Measurements from ENCODE around the gene ATL1. TPM values are rescaled to one million over a fixed set of nuclear protein-coding genes. Genes with fewer than 3 reads are reported as not detected.

ATL1 gene
- total and polyA plus RNA-seq, 2 of the 8 experiments (the other 6 are each of a cell fraction or from before 2014, with no cell fraction given): 4.0 to 5.9 TPM

- no peak overlapping the region for H3K4me2 ChIP-seq (ENCODE audit: insufficient read depth in 1 of 2, low read depth in 2 of 2, low read length in 2 of 2)
- no peak overlapping the region for H3K4ac ChIP-seq (replicated peaks; ENCODE audit: insufficient read length, low read depth, low read length)
- CTCF ChIA-PET (ENCODE audit: partially characterized antibody): interaction anchor here (1.5 to 1.6 kb wide), 2 partner anchors 162 to 245 kb away, joined by 3 to 5 read pairs; no protein-coding TSS in a partner anchor
These were observed 55.1 kb downstream of the ATL1 start for GRCh38 chr14:50615056-50615455.

More at GRCh38 chr14:50615056-50615455, 55.1 kb downstream of the ATL1 start:
- TF ChIP-seq CEBPB (IDR thresholded peaks at IDR 0.05; ENCODE audit: low read depth, low read length): no peak
- TF ChIP-seq POLR2AphosphoS5 (IDR thresholded peaks at IDR 0.05; ENCODE audit: low read depth, low read length): no peak
- TF ChIP-seq, protein P1, sequence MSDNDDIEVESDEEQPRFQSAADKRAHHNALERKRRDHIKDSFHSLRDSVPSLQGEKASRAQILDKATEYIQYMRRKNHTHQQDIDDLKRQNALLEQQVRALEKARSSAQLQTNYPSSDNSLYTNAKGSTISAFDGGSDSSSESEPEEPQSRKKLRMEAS (IDR thresholded peaks at IDR 0.05): no peak
- TF ChIP-seq CBX8 (IDR thresholded peaks at IDR 0.05; ENCODE audit: borderline replicate concordance, low read depth, low read length): no peak
- TF ChIP-seq PHF8 (conservative IDR thresholded peaks at IDR 0.05; ENCODE audit: low read depth, low read length): no peak
- no peak for TF ChIP-seq RXRA (IDR thresholded peaks at IDR 0.05; ENCODE audit: insufficient read depth, low read depth, low read length)
- no peak for TF ChIP-seq JUN (IDR thresholded peaks at IDR 0.05; ENCODE audit: low read depth, low read length)
- no peak for TF ChIP-seq SIX5 (IDR thresholded peaks at IDR 0.05; ENCODE audit: low read depth, low read length)
- no peak for TF ChIP-seq KDM1A (IDR thresholded peaks at IDR 0.05; ENCODE audit: borderline replicate concordance, low read length)
- TF ChIP-seq SP2 (IDR thresholded peaks at IDR 0.05; ENCODE audit: low read length): no peak
- TF ChIP-seq POLR2A (IDR thresholded peaks at IDR 0.05; ENCODE audit: control extremely low read depth in 1 of 2, low read depth in 2 of 2, low read length in 2 of 2): no peak
- no peak for TF ChIP-seq TCF12 (IDR thresholded peaks at IDR 0.05; ENCODE audit: low read depth, low read length)
- TF ChIP-seq EP300 (IDR thresholded peaks at IDR 0.05; ENCODE audit: borderline replicate concordance in 1 of 2, low read depth in 2 of 2, low read length in 2 of 2): no peak
- no peak for TF ChIP-seq SIRT6 (IDR thresholded peaks at IDR 0.05; ENCODE audit: low read length)
- no peak for TF ChIP-seq TAF7 (optimal IDR thresholded peaks at IDR 0.05; ENCODE audit: borderline replicate concordance, low read depth, low read length)
- H3K18ac ChIP-seq (ENCODE audit: extremely low read depth, low read length): no peak overlapping the region
- H2BK12ac ChIP-seq (ENCODE audit: low read depth, low read length): no peak overlapping the region
- no peak overlapping the region for H2AFZ ChIP-seq (ENCODE audit: low read length)
- no peak overlapping the region; a peak in 1 of 7 replicates for H3K9ac ChIP-seq (replicated peaks in 1 of 4; ENCODE audit: extremely low read depth in 1 of 4, low read depth in 3 of 4, low read length in 3 of 4)
- WGBS, 2 experiments (ENCODE audit: extremely low coverage in 1 of 2, insufficient coverage in 1 of 2, insufficient read length in 1 of 2, insufficient replicate concordance in 2 of 2, low coverage in 1 of 2, low lambda C conversion rate in 2 of 2, missing lambda C conversion rate in 1 of 2): 65% methylated on average over 4 of the region's 4 CpGs; no CpG with 5 or more reads in 1 of the 2 experiments
- FAIRE-seq (no peak), DNase-seq (ENCODE audit: low read depth in 1 of 2, low spot score in 2 of 2) (no peak)
- no peak overlapping the region for H2BK20ac ChIP-seq (ENCODE audit: low read length)
- no peak overlapping the region for H3K14ac ChIP-seq (ENCODE audit: insufficient read length)
- H2BK15ac ChIP-seq (ENCODE audit: low read length): no peak overlapping the region
- no peaks in the 10 kb centered on the region for H3K36me3 ChIP-seq (ENCODE audit: control insufficient read depth in 2 of 4, insufficient read depth in 4 of 4, low read length in 3 of 4)
- H2BK120ac ChIP-seq (replicated peaks; ENCODE audit: low read depth, low read length): no peak overlapping the region
- H4K20me1 ChIP-seq (replicated peaks in 1 of 2; ENCODE audit: control insufficient read depth in 1 of 2, insufficient read depth in 2 of 2, low read length in 2 of 2): no peaks in the 10 kb centered on the region
- no peaks in the 10 kb centered on the region for H3K79me2 ChIP-seq (ENCODE audit: control insufficient read depth in 1 of 2, insufficient read depth in 2 of 2, low read length in 2 of 2)
- H4K5ac ChIP-seq (ENCODE audit: insufficient read length, low read depth, low read length): no peak overlapping the region
- H4K91ac ChIP-seq (replicated peaks; ENCODE audit: insufficient read length, low read length): no peak overlapping the region
- H2BK5ac ChIP-seq (ENCODE audit: low read depth, low read length): no peak overlapping the region
- H4K8ac ChIP-seq (ENCODE audit: extremely low read depth, insufficient read depth, low read length): no peak overlapping the region
- no peaks in the 10 kb centered on the region for H3K9me3 ChIP-seq (ENCODE audit: insufficient read depth in 2 of 2, low read depth in 1 of 2, low read length in 1 of 2)
- no peak overlapping the region for H3K27ac ChIP-seq (ENCODE audit: low read depth, low read length)
- H3K79me1 ChIP-seq (ENCODE audit: low read depth, low read length): no peaks in the 10 kb centered on the region
- no peaks in the 10 kb centered on the region for H3K4me1 ChIP-seq (replicated peaks in 1 of 4; ENCODE audit: control insufficient read depth in 3 of 4, insufficient read depth in 4 of 4, low read length in 3 of 4)
- POLR2A ChIA-PET (ENCODE audit: partially characterized antibody): no interaction called here
- H3K23me2 ChIP-seq (ENCODE audit: low read depth, low read length): no peaks in the 10 kb centered on the region
- no peak overlapping the region for H3K56ac ChIP-seq (replicated peaks; ENCODE audit: insufficient read length, low read depth, low read length)
- H2AK5ac ChIP-seq (ENCODE audit: low read depth, low read length): no peak overlapping the region
- H3K27me3 ChIP-seq (replicated peaks in 1 of 4; ENCODE audit: control insufficient read depth in 3 of 4, extremely low read depth in 1 of 4, insufficient read depth in 3 of 4, low read length in 3 of 4): no peaks in the 10 kb centered on the region
- H3K4me3 ChIP-seq (ENCODE audit: extremely low read depth in 1 of 4, insufficient read depth in 2 of 4, low read depth in 3 of 4, low read length in 4 of 4): no peak overlapping the region
- no peak overlapping the region for H3K23ac ChIP-seq (ENCODE audit: insufficient read length)

Measured in H1 (cell line).